HG02840 (cell line): ENCODE measurements around the gene SYNE2.
"Not testable (repeated sequence)": the region's sequence is repeated elsewhere in the genome, so short reads cannot be mapped to it uniquely, and the experiment has no call there.

ENCODE experiments used
- ATAC-seq: cut with Tn5 transposase; IDR thresholded peaks from one replicate; pipeline ENCODE4 v1.9.1; 2021; ENCODE audit warnings: mild to moderate bottlenecking, moderate library complexity, moderate number of reproducible peaks; ENCODE audit not compliant: unreplicated experiment, low FRiP score

SYNE2 gene

DNA sequence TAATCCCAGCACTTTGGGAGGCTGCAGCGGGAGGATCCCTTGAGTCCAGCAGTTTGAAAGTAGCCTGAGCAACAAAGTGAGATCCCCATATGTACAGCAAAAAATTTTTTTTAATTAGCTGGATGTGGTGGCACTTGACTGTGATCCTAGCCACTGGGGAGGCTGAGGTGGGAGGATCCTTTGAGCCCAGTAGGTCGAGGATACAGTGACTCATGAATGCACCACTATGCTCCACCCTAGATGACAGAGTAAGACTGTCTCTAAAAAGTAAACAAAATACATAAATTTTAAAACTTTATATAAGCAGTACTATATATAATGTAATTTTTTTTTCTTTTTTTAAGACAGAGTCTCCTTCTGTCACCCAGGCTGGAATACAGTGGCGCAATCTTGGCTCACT lies 326.0 kb downstream of the SYNE2 start:
- no peak for ATAC-seq

- ATAC-seq = not testable (repeated sequence)
These were observed 330.1 kb downstream of the SYNE2 start for GRCh38 chr14:64182908-64183307.

- ATAC-seq = no peak
These were observed 331.4 kb downstream of the SYNE2 start for GRCh38 chr14:64184103-64184729.

- ATAC-seq = no peak
These were observed 332.4 kb downstream of the SYNE2 start for GRCh38 chr14:64185184-64185583.

DNA sequence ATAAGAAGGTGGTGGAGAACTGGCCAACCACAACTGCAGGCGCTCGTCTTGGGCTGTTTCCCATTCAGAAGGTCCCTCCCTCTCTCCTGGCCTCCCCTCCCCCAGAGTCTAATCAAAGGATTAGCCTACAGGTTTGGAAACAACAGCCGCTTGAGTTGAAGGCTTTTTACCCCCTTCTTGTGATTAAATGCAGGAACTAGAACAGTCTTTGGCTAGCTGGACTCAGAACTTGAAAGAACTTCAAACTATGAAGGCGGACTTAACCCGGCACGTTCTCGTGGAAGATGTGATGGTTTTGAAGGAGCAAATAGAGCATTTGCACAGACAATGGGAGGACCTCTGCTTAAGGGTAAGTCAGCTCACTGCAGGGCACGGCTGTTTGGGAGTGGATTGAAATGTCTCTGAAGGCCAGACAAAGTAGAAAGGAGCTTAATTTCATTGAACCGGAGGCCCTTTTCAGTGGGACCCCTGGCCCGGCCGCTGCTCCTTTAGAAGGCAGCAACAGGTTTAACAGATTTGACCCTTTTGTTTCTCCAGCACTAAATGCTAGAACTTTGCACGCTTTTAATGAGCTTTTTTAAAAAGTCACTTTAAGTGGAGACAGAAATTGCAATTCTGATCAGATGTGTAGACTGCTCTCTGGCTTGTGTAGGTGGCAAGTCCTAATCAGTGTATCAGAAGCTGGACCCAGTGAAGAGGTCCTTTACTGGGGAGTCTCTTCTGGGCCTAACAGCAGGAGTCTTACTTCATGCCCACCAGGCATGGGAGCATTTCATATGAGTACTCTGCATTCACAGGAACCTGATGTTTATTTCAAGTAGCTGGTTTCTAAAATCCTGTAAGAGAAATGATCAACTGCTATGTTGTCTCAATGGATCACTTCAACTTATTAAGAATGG lies 333.7 kb downstream of the SYNE2 start:
- no peak for ATAC-seq

DNA sequence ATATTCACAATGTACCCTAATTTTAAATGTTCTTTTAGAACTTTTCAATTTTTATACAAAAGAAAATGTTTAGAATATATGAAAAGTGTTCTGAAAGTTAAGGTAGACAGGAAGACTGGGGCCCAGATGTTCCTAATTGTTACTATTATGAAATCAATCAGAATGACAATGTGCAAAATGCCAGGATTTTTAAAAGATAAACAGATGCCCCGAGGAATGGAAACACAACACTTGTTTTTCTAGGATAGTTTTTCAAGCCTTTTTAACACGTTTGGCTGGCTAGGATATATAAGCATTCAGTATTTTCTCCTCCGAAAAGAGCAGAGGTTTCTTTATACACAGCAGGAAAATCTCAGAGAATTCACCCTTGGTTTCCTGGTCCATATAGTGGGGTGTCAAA lies 334.5 kb downstream of the SYNE2 start:
- no peak for ATAC-seq

DNA sequence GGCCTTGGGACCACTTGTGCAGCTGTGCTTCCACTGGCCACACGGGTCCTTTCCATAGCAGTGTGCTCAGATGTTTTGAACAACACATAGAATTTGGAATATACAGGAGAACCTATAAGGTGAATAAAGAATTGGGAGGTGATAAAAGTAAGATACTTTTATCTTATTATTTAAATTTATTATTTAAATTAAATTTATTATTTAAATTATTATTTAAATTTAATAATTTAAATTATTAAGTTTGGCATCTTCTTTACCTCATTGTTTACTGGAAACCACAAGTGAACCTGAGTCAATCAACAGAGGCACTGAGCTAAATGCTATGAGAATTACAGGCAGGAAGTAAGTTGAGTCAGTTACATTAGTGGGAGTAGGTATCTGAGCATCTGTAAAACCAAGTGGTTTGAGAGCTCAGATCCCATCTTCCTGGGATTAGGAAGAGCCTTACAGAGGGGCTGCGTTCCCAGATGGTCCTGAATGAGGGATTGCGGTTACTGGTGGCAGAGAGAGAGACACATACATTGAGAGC lies 338.2 kb downstream of the SYNE2 start:
- no peak for ATAC-seq

DNA sequence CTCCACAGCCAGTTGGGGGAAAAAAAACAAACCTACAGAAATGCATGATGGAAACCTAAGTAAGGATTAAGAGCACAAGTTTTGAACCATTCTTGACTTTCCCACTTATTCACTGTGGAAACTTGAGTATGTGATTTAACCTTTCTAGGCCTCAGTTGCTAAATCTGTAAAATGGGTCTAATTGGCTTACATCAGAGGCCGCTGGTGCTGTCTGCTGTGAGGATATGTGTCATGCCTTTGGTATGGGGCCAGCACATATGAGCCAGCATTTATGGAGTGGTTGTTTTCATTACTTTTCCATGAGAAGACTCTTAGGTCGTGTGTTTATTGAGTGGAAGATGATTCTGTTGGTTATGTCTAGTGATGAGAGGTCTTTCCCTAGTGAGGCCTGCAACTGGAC lies 339.0 kb downstream of the SYNE2 start:
- no peak for ATAC-seq

DNA sequence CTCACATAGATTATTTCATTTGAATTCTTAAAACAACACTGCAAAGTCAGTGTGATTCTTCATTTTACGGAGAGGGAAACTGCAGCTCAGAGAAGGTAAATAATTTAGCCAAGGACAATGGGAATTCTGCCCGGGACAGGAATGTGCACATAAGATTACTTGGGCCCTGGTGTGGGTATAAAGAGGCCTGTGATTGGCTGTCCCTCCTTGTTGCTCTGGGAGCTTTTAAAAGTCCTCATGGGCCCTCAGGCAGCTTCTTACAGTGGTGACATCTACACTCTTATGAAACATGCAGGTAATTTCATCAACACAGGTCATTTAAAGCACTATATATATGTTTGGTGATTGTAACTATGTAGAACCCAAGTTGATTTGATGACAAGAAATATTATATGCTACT lies 341.0 kb downstream of the SYNE2 start:
- ATAC-seq = no peak

- no peak for ATAC-seq
These were observed 341.6 kb downstream of the SYNE2 start for GRCh38 chr14:64194404-64194803.

DNA sequence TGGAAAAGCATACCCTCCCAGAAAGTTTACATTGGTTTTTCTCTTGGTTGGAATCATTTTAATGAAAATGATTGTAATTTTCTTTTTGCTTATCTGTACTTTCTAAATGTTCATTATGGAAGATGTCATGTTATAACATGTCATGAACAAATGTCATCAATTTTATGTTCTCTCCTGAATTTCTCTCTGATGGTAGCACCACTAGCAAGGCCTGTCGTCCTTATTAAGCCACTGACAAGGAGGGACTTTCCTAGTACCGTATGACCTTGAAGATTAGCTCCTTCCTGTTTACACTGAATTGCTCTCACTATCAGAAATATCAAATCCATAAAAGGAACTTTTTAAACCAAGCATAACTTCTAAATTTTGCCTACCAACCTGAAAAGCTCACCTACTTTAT lies 342.4 kb downstream of the SYNE2 start:
- no peak for ATAC-seq

DNA sequence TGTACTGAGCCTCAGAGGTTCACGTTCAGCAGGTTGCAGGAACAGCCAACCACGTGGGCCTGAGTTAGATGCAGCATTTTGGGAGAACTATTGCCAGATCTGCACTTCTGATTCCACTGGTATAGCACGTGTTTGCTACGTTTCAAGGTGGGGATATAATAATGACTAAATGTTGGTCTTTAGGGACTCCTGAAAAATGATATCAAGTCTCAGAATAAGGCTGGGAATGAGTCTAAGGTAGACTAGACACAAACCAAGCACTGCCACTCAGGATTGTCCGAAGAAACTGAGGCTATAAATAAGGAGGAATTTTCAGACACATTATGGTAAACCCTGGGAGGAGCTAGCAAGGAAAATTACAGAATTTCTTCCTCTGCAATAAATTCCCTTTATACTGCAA lies 343.3 kb downstream of the SYNE2 start:
- no peak for ATAC-seq

GRCh38 chr14:64196814-64197411 lies 344.1 kb downstream of the SYNE2 start:
- ATAC-seq = no peak

DNA sequence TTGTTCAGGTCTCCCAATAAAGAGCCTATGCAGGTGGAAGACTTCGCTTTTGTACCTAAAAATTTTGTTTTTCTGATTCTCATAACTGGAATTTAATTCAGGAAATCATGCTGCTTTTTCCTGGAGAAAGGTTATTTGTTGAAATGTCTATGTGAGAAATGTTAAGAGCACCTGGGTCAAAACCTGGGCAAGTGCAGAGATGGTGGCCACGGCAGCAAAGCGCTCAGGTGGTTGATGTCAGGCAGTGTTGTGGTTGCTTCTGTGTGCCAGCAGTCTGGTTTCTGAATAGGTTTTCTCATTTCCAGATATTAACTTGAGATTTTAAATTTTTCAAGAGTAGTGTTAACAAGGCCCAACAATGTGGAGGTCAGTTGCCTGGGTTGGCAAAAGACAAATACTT lies 345.2 kb downstream of the SYNE2 start:
- no peak for ATAC-seq

- no peak for ATAC-seq
These were observed 345.7 kb downstream of the SYNE2 start for GRCh38 chr14:64198486-64198885.

GRCh38 chr14:64200170-64200569 lies 347.4 kb downstream of the SYNE2 start:
- ATAC-seq = no peak

DNA sequence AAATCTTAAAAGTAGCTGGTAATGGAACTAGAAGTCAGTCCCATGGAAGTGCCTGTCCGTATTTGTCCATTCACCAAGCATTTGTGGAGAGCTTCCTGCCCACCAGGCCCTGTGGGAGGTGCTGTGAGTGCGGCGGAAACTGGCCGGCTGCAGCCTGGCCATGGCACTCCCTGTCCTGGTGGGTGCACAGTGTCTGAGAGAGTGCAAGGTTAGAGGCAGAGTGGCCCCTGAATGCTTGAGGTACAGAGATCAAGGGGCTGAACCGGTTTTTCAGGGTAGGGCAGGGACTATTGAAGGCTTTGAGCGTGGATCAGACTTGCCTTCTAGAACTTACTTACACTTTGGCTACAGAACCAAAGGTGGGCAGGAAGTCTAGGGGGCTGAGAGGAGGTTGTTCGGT lies 348.5 kb downstream of the SYNE2 start:
- ATAC-seq = no peak

- ATAC-seq = no peak
These were observed 349.2 kb downstream of the SYNE2 start for GRCh38 chr14:64201921-64202545.

DNA sequence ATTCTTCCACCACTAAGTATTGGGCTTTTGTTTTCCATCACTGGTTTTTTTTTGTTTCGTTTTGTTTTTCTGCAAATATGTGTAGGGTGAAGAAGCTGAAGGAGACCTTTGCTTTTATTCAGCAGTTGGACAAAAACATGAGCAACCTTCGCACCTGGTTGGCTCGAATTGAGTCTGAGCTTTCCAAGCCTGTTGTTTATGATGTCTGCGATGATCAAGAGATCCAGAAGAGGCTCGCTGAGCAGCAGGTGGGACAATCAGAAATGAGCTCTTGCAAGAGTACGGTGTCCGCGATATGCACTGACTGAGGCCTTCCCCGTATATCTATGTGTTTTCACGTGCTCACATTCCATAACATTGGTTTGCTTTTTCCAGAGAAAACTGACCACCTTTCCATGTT lies 349.9 kb downstream of the SYNE2 start:
- ATAC-seq = no peak

- ATAC-seq = no peak
These were observed 350.7 kb downstream of the SYNE2 start for GRCh38 chr14:64203366-64204006.
